ENCODE results near the gene PGM5. TPM values are rescaled to one million over a fixed set of nuclear protein-coding genes. Genes with fewer than 3 reads are reported as not detected.

Gene PGM5
- total RNA-seq, 4 donors from 2014 or later = 13.3 to 44.0 (median 29.9) TPM

GRCh38 chr9:68506551-68506950 is 150.1 kb downstream of the PGM5 start:
- no peaks in the 10 kb centered on the region for H3K27me3 ChIP-seq
- intact Hi-C loops (cut with DNase I; ENCODE audit: low total_unique reads) = no loop called here
- H3K36me3 ChIP-seq = no peaks in the 10 kb centered on the region
- H3K9me3 ChIP-seq = no peaks in the 10 kb centered on the region
- no peak overlapping the region for H3K4me3 ChIP-seq
- H3K27ac ChIP-seq = peak overlapping the region; percentile 3 to 47 (median 20)
- DNase-seq (no peak), ATAC-seq (no peak)
- TF ChIP-seq CTCF (IDR thresholded peaks at IDR 0.05 in 4 of 5, conservative IDR thresholded peaks at IDR 0.05 in 1 of 5) (no peak), POLR2A (IDR thresholded peaks at IDR 0.05) (no peak)
- H3K4me1 ChIP-seq = peaks cover 15% of the 10 kb centered on the region in 2 donors
- in situ Hi-C loops (cut with MboI; ENCODE audit: low sequenced_read_pairs in 4 of 4) = loop anchor here in 2 of 4 donors (10.0 kb wide), 1 partner anchor 58 kb away; no protein-coding TSS in a partner anchor

GRCh38 chr9:68507130-68507805 is 150.9 kb downstream of the PGM5 start:
- in situ Hi-C loops (cut with MboI; ENCODE audit: low sequenced_read_pairs in 4 of 4) (loop anchor here in 2 of 4 donors (10.0 kb wide), 1 partner anchor 58 kb away; no protein-coding TSS in a partner anchor), intact Hi-C loops (cut with DNase I; ENCODE audit: low total_unique reads) (no loop called here)
- no peaks in the 10 kb centered on the region for H3K36me3 ChIP-seq
- peaks cover 8% of the 10 kb centered on the region in 2 donors for H3K4me1 ChIP-seq
- TF ChIP-seq POLR2A (IDR thresholded peaks at IDR 0.05) (no peak), CTCF (IDR thresholded peaks at IDR 0.05 in 4 of 5, conservative IDR thresholded peaks at IDR 0.05 in 1 of 5) (peak; percentile 54 to 73 (median 65))
- H3K27ac ChIP-seq = peak overlapping the region; percentile 35 to 47 (median 36)
- no peaks in the 10 kb centered on the region for H3K9me3 ChIP-seq
- no peak overlapping the region for H3K4me3 ChIP-seq
- ATAC-seq = peak; percentile 35 to 44
- no peaks in the 10 kb centered on the region for H3K27me3 ChIP-seq
- no peak for DNase-seq

- Histone ChIP-seq H3K36me3 (no peaks in the 10 kb centered on the region), H3K27me3 (no peaks in the 10 kb centered on the region), H3K4me3 (no peak overlapping the region), H3K9me3 (no peaks in the 10 kb centered on the region), H3K27ac (peak overlapping the region in 2 of 4 donors; percentile 35 to 36), H3K4me1 (peaks cover 8% of the 10 kb centered on the region in 2 donors)
- intact Hi-C loops (cut with DNase I; ENCODE audit: low total_unique reads) = no loop called here
- in situ Hi-C loops (cut with MboI; ENCODE audit: low sequenced_read_pairs in 4 of 4) = loop anchor here in 2 of 4 donors (10.0 kb wide), 1 partner anchor 57 kb away; no protein-coding TSS in a partner anchor
- ATAC-seq (peak in 1 of 2 donors; percentile 13), DNase-seq (no peak)
- TF ChIP-seq CTCF (IDR thresholded peaks at IDR 0.05 in 4 of 5, conservative IDR thresholded peaks at IDR 0.05 in 1 of 5) = no peak
- TF ChIP-seq POLR2A (IDR thresholded peaks at IDR 0.05) = no peak
These were observed 151.4 kb downstream of the PGM5 start for GRCh38 chr9:68507806-68508145.

GRCh38 chr9:68508547-68508946 is 152.1 kb downstream of the PGM5 start:
- ATAC-seq (no peak), DNase-seq (no peak)
- Histone ChIP-seq H3K4me1 (peaks cover 8% of the 10 kb centered on the region in 2 donors), H3K4me3 (no peak overlapping the region), H3K27ac (peak overlapping the region in 2 of 4 donors; percentile 8 to 27), H3K36me3 (no peaks in the 10 kb centered on the region), H3K27me3 (no peaks in the 10 kb centered on the region), H3K9me3 (no peaks in the 10 kb centered on the region)
- in situ Hi-C loops (cut with MboI; ENCODE audit: low sequenced_read_pairs in 4 of 4) = loop anchor here in 2 of 4 donors (10.0 kb wide), 1 partner anchor 56 kb away; no protein-coding TSS in a partner anchor
- intact Hi-C loops (cut with DNase I; ENCODE audit: low total_unique reads) = no loop called here
- TF ChIP-seq CTCF (IDR thresholded peaks at IDR 0.05 in 4 of 5, conservative IDR thresholded peaks at IDR 0.05 in 1 of 5) (no peak), POLR2A (IDR thresholded peaks at IDR 0.05) (no peak)

Measured in gastrocnemius medialis (tissue), 4 donors.